Stimulated activated CD4-positive, alpha-beta T cell treated with anti-CD3 and anti-CD28 coated beads, Interleukin-12 subunit alpha, Interleukin-12 subunit beta, amount 100 ng/mL, for 24 hours (primary cell): ENCODE data around the gene TBX20.
"Not testable (repeated sequence)": the region's sequence is repeated elsewhere in the genome, so short reads cannot be mapped to it uniquely, and the experiment has no call there.

ENCODE experiments used
- DNase-seq, 2 experiments: peaks; one replicate each; pipeline ENCODE4 v3.0.0-alpha.2; 2020; ENCODE audit warnings: low read depth in 2 of 2

Gene TBX20

GRCh38 chr7:35255443-35256255, 1.7 kb upstream of the TBX20 start:
- no peak for DNase-seq

GRCh38 chr7:35254496-35255442, 869 bp upstream of the TBX20 start:
- no peak for DNase-seq

- DNase-seq, result no peak
These were observed 515 bp downstream of the TBX20 start for GRCh38 chr7:35253460-35253709.

- DNase-seq, result no peak
These were observed 1.1 kb downstream of the TBX20 start for GRCh38 chr7:35252612-35253459.

GRCh38 chr7:35251606-35252310, 2.1 kb downstream of the TBX20 start:
- DNase-seq, result no peak

- no peak for DNase-seq
These were observed 3.0 kb downstream of the TBX20 start for GRCh38 chr7:35250941-35251340.

GRCh38 chr7:35250452-35250851, 3.4 kb downstream of the TBX20 start:
- no peak for DNase-seq

- no peak for DNase-seq
These were observed 4.4 kb downstream of the TBX20 start for GRCh38 chr7:35249537-35249907.

- DNase-seq, result no peak
These were observed 5.0 kb downstream of the TBX20 start for GRCh38 chr7:35248576-35249536.

GRCh38 chr7:35246819-35247218, 7.1 kb downstream of the TBX20 start:
- no peak for DNase-seq

GRCh38 chr7:35241884-35242283, 12.0 kb downstream of the TBX20 start:
- DNase-seq, result no peak

GRCh38 chr7:35241436-35241835, 12.5 kb downstream of the TBX20 start:
- no peak for DNase-seq

- not testable (repeated sequence) for DNase-seq
These were observed 12.9 kb downstream of the TBX20 start for GRCh38 chr7:35241008-35241407.

- DNase-seq, result not testable (repeated sequence)
These were observed 15.4 kb downstream of the TBX20 start for GRCh38 chr7:35238456-35238855.

- DNase-seq, result no peak
These were observed 20.9 kb downstream of the TBX20 start for GRCh38 chr7:35232994-35233393.

- DNase-seq, result not testable (repeated sequence)
These were observed 22.7 kb downstream of the TBX20 start for GRCh38 chr7:35231221-35231620.

GRCh38 chr7:35229116-35229780, 24.7 kb downstream of the TBX20 start:
- not testable (repeated sequence) for DNase-seq

GRCh38 chr7:35228496-35229051, 25.3 kb downstream of the TBX20 start:
- DNase-seq, result not testable (repeated sequence)

- DNase-seq, result not testable (repeated sequence)
These were observed 26.5 kb downstream of the TBX20 start for GRCh38 chr7:35227438-35227837.
